Activated T-cell treated with anti-CD3 and anti-CD28 coated beads, Interleukin-2, amount 50 U/mL, for 48 hours (primary cell): Measurements from ENCODE around the gene TRPV2.
"Not testable (repeated sequence)": the region's sequence is repeated elsewhere in the genome, so short reads cannot be mapped to it uniquely, and the experiment has no call there.

Source experiments
- DNase-seq, 2 experiments: peaks; one replicate each; pipeline ENCODE4 v3.0.0-alpha.2; 2020

TRPV2 gene

DNA sequence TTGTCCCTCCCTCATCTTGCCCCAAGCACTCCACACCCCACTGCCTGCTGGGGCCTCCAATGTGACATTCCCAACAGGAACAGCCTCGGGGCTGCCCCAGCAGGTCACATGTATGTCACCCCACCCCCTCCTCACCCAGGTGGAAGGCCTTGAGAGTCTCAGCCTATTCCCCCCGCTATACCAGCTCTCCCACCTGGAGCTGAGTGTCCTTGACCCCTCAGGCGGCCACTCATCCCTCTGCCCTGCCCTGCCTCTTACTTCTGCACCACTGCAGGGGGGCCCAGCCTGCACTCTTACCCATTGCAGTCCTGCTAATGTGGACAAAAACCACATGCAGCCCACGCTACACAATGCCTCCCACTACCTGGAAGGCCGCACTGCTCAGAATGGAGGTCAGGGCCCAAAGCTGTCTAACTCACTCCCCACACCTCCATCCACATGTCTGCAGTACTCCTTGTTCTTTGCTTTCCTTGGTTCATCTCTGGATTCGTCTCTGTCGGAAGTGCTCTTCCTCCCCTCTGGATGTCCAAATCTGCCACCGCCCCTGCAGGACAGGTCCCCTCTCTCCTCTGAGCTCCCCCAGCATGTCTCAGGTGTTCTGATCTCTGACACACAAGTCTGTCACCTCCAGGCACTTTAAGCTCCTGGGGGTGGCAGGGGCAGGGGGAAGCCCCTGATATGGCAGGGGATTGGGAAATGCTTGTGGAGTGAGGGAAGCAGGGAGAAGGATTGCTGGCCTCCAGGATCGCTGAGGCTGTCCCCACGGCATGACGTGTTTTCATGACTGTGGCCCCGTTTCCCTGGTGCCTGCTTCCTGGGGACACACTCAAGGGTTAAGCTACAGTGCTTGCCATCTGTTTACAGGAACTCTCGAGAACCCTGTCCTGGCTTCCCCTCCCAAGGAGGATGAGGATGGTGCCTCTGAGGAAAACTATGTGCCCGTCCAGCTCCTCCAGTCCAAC is 20.8 kb downstream of the TRPV2 start:
- DNase-seq, result no peak

DNA sequence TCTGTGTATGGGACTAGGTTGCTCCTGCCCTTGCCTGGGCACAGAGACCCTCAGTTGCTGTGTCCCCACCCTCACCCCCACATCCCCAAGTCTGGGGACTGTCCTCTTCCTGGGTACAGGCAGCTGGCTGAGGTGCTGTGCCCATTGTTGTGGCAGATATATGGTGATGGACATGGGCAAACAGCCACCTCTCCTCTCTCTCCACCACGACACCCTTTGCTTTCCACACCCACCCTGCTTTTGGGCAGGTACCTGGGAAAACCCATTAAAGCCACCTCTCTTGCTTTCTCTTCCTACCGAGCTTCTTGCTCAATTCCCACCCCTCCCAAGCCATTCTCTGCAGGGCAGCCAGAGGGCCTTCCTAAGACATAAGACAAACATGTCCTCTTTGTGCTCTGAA is 21.7 kb downstream of the TRPV2 start:
- DNase-seq, result no peak

DNA sequence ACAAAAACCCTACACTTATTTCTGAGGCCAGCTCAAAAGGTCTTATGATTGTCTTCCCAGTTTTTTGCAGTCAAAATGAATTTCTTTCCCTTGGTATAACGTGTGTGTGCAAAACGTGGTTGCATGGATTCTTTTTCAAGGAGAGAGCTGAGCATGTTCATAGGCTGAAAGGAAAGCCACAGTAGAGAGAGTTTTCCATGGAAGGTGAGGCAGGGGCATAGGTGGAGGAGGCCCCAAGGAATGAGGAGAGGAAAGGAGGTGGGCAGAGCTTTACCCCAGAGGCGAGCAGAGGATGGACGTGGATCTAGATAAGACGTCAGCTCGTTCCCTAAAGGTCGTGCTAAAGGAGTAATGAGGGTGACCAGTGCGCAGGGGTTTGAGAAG is 22.8 kb downstream of the TRPV2 start:
- no peak for DNase-seq

DNA sequence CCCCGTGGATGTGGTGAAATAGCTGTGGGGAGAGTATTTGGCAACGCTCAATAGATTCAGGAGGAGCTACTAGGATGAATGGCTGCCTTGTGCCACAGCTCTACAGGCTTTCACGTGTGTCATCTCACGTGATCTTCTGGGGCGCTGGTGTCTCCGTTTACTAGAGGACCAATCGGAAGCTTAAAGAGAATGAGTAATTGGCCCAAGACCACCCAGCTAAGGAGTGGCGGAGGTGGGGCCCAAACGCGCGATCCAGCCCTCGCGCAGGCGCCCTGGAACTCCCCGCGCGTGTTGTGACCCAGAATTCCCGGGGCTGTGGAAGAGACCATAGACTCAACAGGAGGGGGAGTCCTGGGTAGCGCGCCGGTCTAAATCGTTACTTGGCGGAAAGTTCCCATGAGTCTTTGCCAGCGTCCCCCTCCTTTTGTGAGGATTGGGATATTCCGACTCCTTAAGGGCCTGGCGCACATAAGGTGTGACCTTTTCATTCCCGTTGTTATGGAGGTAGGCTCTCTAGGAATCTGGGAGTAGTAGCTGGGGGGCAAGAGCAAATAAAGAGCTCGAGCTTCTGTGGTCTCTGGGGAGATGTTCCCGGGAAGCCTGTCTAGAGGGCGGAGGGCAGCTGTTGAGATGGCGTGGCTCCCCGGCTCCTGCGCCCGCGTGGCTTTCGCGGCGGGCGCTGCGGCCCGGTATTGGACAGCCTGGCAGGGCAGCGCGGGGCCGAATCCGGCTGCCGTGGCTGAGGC is 23.4 kb downstream of the TRPV2 start:
- DNase-seq, result peak; percentile 94 to 96

DNA sequence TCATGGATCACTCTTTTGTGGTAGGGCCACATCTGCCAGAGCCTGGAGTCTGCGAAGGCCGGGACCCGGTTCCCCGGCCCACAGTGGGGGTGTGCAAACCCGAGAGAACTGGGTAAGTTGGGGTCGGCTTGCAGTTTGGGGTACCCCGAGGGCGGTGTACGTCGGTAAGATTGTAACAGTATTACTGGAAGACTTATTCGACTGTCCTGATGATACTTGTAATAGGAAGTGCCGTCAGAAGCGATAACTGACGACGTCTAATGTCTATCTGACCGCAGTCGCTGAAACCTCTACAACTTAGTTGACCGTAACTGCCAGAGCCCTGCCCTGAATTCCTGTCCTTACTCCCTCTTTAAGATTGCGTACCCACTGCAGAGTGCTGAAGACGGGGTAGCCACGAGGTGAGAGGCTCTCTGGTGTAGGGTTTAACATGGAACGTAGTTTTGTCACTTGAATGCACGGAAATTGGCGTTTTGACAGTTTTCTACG is 24.0 kb downstream of the TRPV2 start:
- DNase-seq, result no peak

DNA sequence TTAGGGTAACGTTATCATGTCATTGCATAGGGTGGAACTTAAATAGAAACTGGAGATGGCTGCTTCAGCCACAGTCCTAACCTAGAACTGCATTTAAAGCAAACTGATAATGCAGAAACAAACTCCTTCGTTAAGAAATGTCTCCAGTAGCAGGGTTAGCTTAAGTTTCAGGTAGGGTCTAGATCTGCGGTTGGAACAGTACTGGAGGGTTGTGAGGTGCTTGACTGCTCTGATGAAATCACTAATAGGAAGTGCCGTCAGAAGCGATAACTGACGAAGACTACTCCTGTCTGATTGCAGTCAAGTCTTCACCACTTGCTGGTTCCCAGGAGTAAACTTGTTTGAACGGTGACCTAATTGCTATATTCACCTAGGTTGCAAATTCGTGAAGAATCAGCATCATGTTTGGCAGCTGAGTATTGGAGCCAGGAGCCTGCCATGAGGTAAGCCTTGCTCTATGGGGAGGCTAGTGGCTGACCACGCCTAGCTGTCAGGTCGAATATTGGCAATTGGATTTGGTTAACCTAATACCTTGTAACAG is 24.5 kb downstream of the TRPV2 start:
- DNase-seq, result peak in 1 of 2 experiments; percentile 43

DNA sequence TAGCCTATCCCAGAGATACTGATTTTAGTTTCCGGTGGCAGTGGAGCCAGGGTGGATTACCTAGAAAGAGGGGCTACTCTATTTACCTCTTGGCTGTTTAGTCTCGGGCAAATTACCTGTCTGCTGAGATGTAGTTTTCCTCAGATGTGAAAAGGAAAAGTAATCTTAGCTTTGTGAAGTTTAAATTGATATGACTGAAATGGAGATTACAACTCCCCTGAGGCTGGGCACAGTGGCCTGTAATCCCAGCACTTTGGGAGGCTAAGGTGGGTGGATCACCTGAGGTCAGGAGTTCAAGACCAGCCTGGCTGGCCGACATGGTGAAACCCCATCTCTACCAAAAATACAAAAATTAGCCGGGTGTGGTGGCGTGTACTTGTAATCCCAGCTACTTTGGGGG is 25.0 kb downstream of the TRPV2 start:
- not testable (repeated sequence) for DNase-seq

DNA sequence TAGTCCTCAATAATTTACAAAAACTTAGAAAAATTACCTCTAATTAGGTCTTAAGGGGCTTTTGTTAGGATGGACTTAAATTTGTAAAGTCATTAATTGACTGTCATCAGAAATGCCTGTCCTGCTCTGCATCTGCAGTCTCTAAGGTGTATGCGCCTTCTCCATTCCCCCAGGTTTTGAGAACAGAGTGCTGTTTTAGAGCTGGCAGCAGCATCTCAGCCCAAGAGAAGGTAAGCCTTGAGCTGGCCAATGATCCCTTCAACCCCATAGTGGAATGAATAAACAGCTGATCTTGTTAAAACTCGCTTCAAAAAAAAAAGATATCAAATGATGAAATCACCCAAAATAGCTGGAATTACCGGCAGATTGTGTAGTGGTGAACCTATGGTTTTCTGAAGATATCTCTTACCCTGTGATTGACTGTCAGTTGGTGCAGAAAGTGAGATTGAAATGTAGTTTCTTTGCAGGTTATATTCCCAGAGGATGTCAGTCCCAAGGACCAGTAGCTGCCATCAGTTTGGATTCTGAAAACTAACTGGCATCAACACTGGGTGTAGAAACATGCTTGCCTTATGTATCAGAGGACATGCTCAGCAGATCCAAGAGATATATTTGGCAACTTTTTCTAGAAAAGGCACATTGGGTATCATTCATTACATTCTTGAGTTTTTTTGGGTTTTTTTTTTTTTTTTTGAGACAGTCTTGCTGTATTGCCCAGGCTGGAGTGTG is 25.7 kb downstream of the TRPV2 start:
- DNase-seq, result no peak

DNA sequence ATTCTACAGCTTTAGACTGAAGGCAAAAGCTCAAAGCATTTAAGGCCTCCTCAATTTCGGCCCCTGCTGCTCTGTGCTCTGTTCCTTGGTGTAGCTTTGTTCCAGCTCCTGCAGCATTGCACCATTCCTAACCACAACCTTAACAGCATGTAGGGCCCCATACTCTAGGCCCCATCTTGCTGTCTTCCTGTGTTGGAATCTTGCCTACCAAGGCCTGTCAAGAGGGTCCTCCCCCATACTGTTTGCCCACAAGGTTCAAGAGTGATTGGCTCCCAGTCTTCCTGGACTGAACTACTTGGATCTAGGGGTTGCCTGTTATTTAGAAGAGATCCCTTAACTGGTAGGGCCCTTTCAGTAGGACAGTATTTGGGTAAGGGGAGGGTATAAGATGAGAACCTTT is 26.8 kb downstream of the TRPV2 start:
- DNase-seq, result peak in 1 of 2 experiments; percentile 48

DNA sequence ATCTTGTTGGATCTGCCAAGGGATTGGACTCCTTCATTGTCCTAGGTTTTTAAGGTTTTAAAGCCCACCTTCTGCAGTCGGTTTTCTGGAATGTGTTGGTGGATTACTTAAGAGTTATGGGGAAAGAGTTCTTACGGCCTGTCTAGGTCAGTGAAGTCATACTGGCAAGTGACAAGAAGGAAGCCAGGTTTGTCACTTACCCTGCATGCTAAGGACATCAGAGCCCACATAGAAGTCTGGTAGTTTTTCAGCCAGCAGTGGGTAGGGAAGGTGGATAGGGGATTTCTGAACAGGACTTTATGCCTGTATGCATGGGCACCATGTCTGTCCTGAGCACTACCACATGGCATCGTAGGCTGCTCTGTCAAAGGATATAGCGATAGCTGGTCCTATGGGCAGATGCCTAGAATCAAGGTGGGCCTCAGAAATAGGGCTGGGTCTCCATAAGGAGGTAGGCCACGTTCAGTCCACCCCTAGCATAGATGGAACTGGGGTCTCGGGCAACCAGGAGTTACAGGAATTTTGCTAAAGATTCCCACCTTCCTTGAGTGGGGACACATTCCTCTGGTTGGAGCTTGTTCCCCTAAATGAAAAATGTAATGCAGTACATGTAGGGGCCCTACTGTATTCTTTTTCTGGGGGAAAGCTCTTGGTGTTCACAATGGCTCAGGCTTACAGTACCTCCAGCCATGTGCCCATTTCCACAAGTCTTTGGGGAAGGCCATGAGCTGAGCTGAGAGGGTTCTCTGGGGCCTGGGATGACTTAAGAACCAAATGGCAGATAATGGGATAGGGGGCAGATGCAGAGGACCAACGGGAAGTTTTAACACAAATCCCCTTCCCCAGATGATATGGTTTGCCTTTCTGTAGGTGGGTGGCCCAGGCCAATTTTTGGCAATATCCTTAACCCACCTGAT is 27.5 kb downstream of the TRPV2 start:
- peak; percentile 62 to 67 for DNase-seq

DNA sequence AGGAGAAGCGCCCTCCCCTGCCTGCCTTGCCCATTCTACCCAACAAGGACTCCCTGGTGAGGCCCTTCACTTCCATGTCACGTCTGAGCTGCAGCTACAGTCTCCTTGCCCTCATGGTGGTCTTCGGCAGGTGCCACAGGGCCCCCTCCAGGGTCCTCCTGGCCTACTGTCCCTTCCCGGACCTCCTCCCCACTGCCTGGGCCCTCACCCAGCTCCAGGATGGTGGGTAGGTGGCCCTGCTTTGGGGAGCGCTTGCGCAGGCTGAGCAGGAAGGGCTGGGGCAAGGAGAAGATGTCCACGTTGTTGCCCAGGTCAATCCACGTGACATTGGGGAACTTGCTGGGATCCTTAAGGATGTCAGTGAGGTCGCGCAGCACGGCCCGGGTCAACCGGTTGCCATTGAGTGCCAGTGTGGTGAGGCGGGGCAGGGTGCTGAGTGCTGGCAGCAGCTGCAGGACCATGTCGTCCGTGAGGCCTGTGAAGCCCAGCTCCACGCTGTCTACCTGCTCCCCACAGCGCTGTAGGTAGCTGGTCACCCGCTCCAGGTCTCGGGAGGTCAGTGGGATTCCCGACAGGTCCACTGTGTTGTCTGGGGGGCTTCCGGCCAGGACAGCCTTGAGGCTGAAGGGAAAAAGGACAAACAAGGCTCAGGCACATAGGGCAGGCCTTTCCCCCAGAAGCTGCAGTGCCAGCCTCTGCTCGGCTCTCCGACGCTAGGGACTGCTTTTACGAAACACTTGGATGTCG is 28.3 kb downstream of the TRPV2 start:
- peak; percentile 77 for DNase-seq

DNA sequence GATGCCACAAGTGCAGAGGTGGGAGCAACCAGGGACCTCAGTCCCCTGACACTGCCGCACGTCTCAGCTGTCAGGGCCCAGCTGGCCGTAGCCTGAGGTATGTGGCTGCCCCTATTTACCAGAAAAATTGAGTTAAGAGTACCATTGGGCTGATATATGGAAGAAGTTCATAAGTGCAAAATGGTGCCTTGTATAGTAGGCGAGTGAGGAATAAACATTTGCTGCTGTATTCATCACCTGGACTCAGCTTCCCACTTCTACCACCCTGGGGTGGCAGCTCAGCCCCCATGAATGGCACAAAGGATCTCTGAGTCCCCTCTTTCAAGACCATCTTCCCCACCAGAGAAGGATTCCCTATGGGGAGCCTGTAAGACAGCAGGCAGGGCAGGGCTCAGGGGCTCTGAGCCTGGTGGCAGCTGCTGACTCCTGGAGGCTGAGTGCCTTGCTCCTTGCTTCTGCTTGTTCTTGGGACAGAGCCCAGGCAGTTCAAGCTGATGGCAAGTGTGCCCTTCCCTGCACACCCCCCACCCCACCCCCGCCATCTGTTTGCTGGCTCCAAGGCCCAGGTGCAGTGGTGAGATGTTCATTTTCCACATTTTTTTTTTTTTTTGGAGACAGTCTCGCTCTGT is 29.0 kb downstream of the TRPV2 start:
- peak; percentile 65 to 68 for DNase-seq

DNA sequence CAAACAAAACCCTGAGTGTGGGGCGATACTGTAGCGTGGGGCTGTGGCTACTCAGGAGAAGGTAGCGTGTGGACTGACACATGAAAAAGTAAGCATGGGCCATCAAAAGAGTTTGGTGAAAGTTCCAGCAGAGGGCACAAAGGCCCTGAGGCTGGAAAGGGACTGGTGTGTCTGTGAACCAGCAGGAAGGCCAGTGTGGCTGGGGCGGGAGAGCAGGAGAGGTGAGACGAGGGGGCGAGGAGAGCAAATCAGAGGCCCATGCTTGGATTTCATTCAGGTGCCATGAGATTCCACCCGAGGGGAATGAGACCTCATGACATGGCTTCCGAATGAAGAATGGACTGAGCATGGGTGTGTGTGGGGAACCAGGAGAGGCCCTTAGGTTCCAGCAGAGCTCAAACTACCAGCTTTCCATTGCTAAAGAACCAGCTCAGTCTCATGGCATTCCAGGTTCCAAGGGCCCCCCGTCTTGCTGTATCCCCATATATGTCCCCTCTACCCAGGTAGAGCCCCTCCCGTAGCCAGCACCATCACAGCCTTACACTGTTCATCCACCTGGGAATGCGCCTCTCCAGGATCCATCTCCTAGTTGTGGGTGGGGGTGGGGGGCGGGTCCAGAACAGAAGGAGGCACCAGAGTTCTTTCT is 31.1 kb downstream of the TRPV2 start:
- DNase-seq, result peak; percentile 45

DNA sequence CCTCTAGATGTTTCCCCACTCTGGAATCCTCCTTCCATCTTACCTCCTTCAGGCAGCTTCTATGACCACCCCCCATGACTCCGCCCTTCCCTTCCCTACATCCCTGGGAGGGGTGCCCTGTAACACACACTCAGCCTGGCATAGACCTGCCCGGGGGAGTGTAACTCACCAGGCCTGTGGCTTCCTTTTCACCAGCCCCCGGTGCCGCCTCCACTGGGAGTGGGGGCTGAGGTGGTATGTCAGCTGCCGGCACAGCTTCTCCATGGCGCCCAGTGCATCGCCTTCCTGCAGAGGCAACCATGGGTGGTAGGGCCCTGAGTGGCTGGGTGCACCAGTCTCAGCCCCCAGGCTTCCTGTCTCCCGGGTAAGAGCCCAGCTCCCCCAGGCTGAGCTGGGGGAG is 32.3 kb downstream of the TRPV2 start:
- DNase-seq, result peak in 1 of 2 experiments; percentile 35

DNA sequence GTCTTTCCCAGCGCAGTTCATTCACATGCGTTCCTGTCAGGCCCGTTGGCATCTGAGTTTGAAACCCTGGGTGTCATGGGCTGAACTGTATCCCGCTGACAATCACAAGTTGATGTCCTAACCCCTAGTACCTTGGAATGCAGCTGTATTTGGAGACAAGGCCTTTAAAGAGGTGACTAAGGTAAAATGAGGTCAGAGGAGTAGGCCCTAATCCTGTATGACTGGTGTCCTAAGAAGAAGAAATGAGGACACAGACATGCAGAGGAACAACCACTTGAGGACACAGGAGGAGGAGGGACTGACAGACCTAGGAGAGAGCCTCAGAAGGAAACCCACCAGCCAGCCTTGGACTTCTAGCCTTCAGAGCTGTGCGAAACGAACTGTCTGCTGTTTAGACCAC is 33.1 kb downstream of the TRPV2 start:
- DNase-seq, result no peak

DNA sequence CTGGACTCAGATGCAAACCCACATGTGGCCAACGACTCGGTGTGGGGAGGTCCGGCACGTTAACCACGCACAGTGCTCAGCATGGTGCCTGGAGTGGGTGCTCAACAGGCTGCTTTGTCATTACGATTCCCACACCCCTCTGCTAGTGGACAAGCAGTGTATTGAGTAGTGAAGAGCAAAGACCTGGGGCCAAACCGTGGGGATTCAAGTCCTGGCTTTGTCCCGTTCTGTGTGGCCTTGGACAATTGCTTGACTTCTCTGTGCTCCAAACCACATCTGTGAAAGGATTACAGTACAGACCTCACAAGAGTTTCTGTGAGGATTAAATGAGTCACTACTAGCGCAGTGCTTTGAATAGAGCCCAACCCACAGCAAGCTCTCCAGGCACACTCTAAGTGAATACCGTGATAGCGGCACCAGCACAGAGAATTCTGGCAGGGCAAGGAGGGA is 33.8 kb downstream of the TRPV2 start:
- peak; percentile 49 to 52 for DNase-seq

DNA sequence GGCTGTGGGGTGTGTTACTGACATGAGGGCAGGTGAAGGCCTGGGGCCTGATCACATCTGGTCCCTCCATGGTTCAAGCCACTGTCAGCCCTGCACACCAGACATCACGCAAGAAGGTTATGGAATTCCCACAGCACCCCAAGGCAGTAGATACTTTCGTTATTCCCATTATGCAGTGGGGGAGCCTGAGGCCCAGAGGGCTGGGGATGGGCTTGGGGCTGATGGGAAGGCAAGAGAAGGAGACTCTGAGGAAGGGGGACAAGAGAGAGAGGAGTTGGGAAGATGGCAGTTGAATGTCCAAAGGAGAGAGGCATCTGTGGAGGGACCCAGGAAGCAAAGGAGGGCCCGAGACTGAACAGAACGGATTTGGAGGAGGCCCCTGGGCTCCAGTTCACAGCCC is 34.7 kb downstream of the TRPV2 start:
- no peak for DNase-seq

DNA sequence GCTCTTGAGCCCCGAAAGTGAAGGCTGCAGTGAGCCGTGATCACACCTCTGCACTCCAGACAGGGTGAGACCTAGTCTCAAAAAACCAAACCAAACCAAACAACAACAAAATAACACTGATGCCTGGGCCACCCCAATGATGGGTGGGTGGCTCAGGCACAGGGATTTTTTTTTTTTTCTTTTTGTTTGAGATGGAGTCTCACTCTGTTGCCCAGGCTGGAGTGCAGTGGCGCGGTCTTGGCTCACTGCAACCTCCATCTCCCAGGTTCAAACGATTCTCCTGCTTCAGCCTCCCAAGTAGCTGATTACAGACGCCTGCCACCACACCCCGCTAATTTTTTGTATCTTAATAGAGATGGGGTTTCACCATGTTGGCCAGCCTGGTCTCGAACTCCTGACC is 36.9 kb downstream of the TRPV2 start:
- DNase-seq, result not testable (repeated sequence)

DNA sequence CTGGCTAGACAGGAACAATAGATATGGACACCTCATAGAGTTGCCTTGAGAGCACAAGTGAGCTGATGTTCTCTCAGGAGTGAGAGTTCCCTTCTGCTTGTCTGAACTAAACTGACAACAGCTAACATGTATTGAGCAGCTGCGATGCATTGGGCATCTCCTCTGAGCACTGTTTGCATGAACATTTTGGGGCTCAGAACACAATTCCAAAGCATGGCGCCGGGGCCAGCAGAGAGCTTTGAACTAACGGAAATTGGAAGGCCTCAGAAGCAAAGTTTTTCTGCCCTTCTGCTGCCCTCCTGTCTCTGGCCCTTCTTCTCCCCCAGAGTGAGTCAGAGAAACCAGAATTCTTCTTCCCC is 38.1 kb downstream of the TRPV2 start:
- no peak for DNase-seq
